GM10248 (cell line): Measurements from ENCODE around the gene KLHL29.

Experiments
- CTCF ChIA-PET: fragments of 300-600 bp; sonication (Branson Sonifier 250); formaldehyde crosslinking; extraction: SDS; loops from one replicate; lab custom pipeline; 2021; ENCODE audit warnings: antibody characterized with exemption; lab: Yijun Ruan, JAX
- POLR2A ChIA-PET: fragments of 350-650 bp; sonication (Branson Sonifier 250); formaldehyde crosslinking; extraction: SDS; loops from one replicate; lab custom pipeline; 2020; ENCODE audit warnings: antibody characterized with exemption; lab: Yijun Ruan, JAX
- DNase-seq: peaks from one replicate; pipeline ENCODE4 v3.0.0; 2012; ENCODE audit errors: extremely low spot score
- TF ChIP-seq, protein P1 (sequence below): IDR thresholded peaks from 2 replicates; pipeline ENCODE4 v1.5.1; 2012; ENCODE audit warnings: mild to moderate bottlenecking, low read depth; ENCODE audit errors: extremely low read depth, missing control alignments, control extremely low read depth

The KLHL29 gene

DNA sequence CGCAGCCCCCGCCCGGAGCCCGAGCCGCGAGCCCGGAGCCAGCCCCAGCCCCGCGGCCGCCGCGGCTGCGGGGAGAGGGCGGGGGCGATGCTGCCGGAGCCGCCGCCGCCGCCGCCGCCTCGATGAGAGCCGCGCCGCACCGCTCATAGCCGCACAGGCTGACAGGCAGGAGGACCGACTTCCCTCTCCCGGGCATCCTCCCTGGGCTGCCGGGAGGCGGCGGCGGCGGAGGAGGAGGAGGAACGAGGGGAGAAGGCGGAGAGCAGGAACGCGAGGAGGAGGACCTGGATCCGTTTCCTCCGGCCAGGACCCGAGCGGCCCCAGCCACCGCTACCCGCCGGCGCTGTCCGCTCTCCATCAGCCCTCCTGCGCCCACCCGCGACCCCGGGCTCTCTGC lies 370 bp downstream of the KLHL29 start:
- TF ChIP-seq, protein P1, sequence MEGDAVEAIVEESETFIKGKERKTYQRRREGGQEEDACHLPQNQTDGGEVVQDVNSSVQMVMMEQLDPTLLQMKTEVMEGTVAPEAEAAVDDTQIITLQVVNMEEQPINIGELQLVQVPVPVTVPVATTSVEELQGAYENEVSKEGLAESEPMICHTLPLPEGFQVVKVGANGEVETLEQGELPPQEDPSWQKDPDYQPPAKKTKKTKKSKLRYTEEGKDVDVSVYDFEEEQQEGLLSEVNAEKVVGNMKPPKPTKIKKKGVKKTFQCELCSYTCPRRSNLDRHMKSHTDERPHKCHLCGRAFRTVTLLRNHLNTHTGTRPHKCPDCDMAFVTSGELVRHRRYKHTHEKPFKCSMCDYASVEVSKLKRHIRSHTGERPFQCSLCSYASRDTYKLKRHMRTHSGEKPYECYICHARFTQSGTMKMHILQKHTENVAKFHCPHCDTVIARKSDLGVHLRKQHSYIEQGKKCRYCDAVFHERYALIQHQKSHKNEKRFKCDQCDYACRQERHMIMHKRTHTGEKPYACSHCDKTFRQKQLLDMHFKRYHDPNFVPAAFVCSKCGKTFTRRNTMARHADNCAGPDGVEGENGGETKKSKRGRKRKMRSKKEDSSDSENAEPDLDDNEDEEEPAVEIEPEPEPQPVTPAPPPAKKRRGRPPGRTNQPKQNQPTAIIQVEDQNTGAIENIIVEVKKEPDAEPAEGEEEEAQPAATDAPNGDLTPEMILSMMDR: no peak

DNA sequence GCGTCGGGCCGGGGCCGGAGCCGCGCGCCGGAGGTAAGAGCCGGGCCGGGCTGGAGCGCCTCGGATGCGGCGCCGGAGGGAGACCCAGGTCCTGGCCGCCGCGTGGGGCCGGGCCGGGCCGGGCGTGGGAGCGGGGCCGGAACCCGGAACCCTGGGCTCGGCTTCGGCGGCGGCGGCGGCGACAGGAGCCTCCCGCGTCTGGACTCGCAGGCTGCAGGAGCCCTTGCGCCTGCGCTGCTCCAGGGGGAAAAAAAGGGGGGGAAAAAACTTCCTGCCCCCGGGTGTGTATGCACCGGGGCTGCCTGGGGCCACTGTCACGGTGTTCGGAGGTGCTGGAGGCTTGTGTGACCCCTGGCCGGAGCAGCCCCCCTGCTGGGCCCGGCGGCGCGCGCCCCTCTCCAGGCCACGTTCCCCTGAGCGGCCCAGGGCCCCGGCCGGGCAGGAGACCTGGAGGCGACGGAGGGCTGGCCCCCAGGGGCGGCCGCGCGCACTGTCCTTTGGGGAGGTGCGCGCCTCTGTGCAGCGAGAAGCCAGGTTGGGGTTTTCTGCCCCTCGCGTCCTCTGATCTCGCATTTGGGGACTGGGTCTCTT lies 864 bp downstream of the KLHL29 start:
- ChIA-PET POLR2A (no interaction called here), CTCF (interaction anchor here (1.1 kb wide), 1 partner anchor 35 kb away, joined by 3 read pairs; no protein-coding TSS in a partner anchor)
- DNase-seq: peak; percentile 49
- TF ChIP-seq, protein P1: no peak

More for the DNA sequence above, 370 bp downstream of the KLHL29 start:
- DNase-seq: peak; percentile 41
- ChIA-PET POLR2A (no interaction called here), CTCF (no interaction called here)

DNA sequence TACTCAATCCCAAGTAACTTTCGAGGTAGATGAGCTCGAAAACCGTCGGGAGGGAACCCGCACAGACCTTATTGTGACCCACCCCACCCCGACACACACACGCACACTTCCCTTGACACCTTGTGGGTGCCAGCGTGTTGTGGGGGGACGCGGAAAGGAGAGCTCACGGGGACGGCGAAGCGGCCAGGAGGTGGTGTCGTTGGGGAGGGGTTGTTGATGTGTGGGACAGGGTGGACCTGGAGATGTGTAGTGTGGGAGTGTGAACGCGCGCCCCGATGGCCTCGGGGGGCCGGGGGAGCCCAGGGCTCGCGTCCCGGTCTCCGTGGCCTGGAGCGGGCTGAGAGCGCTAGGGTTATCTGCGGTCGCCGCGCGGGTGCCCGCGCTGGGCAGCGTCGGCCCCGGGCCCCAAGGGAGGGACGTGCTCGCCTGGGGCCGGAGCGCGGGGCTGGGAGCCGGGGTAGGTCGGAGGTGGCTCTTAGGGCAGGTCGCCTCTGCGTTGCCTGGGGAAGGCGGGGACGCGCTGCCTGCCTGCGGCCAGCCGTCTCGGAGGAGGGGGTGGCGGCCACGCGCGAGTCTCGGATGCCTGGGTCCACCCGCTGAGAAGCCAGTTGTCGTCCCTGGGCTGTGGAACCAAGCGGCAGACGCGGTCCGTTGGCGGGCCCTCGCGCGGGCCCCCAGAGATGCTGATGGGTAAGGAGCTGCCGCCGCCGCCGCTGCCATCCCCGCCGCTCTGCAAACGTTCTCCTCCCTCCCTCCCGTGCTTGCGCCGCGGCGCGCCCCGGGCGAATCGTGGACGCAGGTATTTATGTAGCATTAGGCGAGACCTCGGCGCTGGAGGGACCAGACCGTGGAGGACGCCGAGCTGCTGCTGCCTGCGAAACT lies 1.6 kb downstream of the KLHL29 start:
- TF ChIP-seq, protein P1: no peak
- CTCF ChIA-PET: interaction anchor here (1.1 to 1.3 kb wide), 3 partner anchors 23 to 187 kb away, joined by 3 to 4 read pairs (median 3); no protein-coding TSS in a partner anchor
- POLR2A ChIA-PET: no interaction called here
- DNase-seq: peak; percentile 47

DNA sequence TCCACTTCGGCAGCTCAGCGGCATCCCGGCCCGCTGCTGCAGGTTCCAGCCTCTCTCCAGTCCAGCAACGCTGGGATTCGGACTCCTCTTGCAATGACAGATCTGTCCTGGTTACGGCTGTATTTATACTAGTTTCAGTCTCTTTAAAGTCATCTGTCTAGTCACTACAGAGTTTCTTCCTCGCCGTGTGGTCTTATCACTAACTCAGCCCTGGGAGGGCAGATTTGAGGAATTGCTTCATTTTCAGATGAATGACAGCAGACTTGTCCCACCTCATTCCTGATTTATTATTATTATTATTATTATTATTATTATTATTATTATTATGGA lies 2.2 kb downstream of the KLHL29 start:
- DNase-seq: peak; percentile 25
- ChIA-PET CTCF (interaction anchor here (1.2 to 1.3 kb wide), 2 partner anchors 23 to 188 kb away, joined by 3 to 4 read pairs; no protein-coding TSS in a partner anchor), POLR2A (no interaction called here)
- TF ChIP-seq, protein P1: no peak

DNA sequence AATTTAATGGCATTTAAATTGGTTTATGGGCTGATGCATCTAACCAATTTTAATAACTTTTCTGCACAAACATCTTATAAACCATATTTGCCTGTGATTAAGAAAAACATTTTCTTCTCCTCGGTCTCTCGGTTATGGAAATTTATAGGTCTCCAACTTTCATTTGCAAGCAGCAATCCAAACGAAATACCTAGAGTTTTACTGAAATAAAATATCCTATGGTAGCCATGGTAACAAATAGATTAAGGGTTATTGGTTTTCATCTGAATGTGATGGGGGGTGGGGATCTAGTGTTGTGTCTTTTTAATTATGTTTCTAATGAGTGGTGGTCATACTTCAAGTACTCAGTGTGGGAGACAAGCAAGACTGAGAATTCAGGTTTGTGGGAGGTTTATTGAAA lies 2.9 kb downstream of the KLHL29 start:
- CTCF ChIA-PET: interaction anchor here (1.2 kb wide), 1 partner anchor 24 kb away, joined by 3 read pairs; no protein-coding TSS in a partner anchor
- DNase-seq: no peak
- TF ChIP-seq, protein P1: no peak
- POLR2A ChIA-PET: no interaction called here

DNA sequence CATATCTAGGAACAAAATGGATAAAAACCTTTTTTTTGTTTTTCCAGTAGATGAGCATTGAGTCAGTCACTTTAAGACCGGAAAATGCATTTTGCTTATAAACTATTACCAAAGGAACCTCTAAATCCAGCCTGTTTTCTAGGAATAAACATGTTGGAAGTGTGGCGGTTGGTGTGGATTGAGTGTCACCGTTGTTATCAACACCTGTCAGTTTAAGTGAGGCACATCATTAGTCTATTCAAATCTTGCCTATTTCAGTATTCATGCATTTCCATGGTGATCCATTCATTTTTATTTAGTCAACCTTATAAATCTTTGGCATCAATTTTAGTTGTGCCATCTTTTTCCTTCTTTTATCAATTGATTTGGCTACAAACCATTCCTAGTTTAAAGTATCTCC lies 3.3 kb downstream of the KLHL29 start:
- CTCF ChIA-PET: no interaction called here
- TF ChIP-seq, protein P1: no peak
- no peak for DNase-seq
- POLR2A ChIA-PET: no interaction called here
